Astrocyte (in vitro differentiated cells and primary cell): ENCODE data around the gene TRAP1. TPM values are rescaled to one million over a fixed set of nuclear protein-coding genes. Genes with fewer than 3 reads are reported as not detected.

Experiments used
- DNase-seq: peaks from one replicate; pipeline ENCODE4 v3.0.0-alpha.2; 2010; ENCODE audit warnings: low read depth
- FAIRE-seq: peaks from 2 replicates; lab custom pipeline; 2011; peaks lifted over from hg19 to GRCh38; lab: Jason Lieb, UNC
- H2AFZ ChIP-seq: 2 replicates; pipeline ENCODE4 v1.6.0; 2012; ENCODE audit warnings: low read depth, low read length, inconsistent platforms
- H3K27ac ChIP-seq: 2 replicates; pipeline ENCODE4 v1.5.1; 2011; ENCODE audit warnings: low read depth, low read length, inconsistent platforms
- H3K27me3 ChIP-seq: 2 replicates; pipeline ENCODE4 v1.6.0; 2011; ENCODE audit warnings: low read length, inconsistent platforms; ENCODE audit not compliant: insufficient read depth
- H3K36me3 ChIP-seq: 2 replicates; pipeline ENCODE4 v1.5.1; 2011; ENCODE audit warnings: low read length, inconsistent platforms; ENCODE audit not compliant: insufficient read depth
- H3K4me1 ChIP-seq: 2 replicates; pipeline ENCODE4 v1.5.1; 2011; ENCODE audit warnings: low read length, inconsistent platforms; ENCODE audit not compliant: insufficient read depth
- H3K4me2 ChIP-seq: 2 replicates; pipeline ENCODE4 v1.6.0; 2012; ENCODE audit warnings: low read length, inconsistent platforms
- H3K4me3 ChIP-seq: 2 replicates; pipeline ENCODE4 v1.5.1; 2011; ENCODE audit warnings: low read depth, mild to moderate bottlenecking, low read length, inconsistent platforms; ENCODE audit not compliant: insufficient read depth
- H3K79me2 ChIP-seq: 2 replicates; pipeline ENCODE4 v1.6.0; 2012; ENCODE audit warnings: mild to moderate bottlenecking, low read length, inconsistent platforms; ENCODE audit not compliant: insufficient read depth
- H3K9ac ChIP-seq: 2 replicates; pipeline ENCODE4 v1.6.0; 2012; ENCODE audit warnings: mild to moderate bottlenecking, low read length, inconsistent platforms
- H3K9me3 ChIP-seq: 2 replicates; pipeline ENCODE4 v1.5.1; 2012; ENCODE audit warnings: low read depth, mild to moderate bottlenecking, low read length, inconsistent platforms; ENCODE audit not compliant: insufficient read depth
- H4K20me1 ChIP-seq: 2 replicates; pipeline ENCODE4 v1.6.0; 2012; ENCODE audit warnings: low read length, inconsistent platforms; ENCODE audit not compliant: insufficient read depth
- H3K27ac Mint-ChIP-seq: one replicate; pipeline ENCODE4 v1.8.0; 2021; ENCODE audit warnings: mild to moderate bottlenecking, mixed read lengths; ENCODE audit not compliant: unreplicated experiment
- H3K27me3 Mint-ChIP-seq: one replicate; pipeline ENCODE4 v1.8.0; 2021; ENCODE audit warnings: low read depth, mixed read lengths; ENCODE audit not compliant: unreplicated experiment
- H3K36me3 Mint-ChIP-seq: one replicate; pipeline ENCODE4 v1.8.0; 2021; ENCODE audit warnings: low read depth, mixed read lengths; ENCODE audit not compliant: unreplicated experiment
- H3K4me1 Mint-ChIP-seq: one replicate; pipeline ENCODE4 v1.8.0; 2021; ENCODE audit warnings: low read depth, mixed read lengths; ENCODE audit not compliant: unreplicated experiment
- H3K4me3 Mint-ChIP-seq: one replicate; pipeline ENCODE4 v1.8.0; 2021; ENCODE audit warnings: mild to moderate bottlenecking, moderate library complexity, mixed read lengths; ENCODE audit not compliant: unreplicated experiment
- H3K9me3 Mint-ChIP-seq: one replicate; pipeline ENCODE4 v1.8.0; 2021; ENCODE audit warnings: mild to moderate bottlenecking, mixed read lengths; ENCODE audit not compliant: unreplicated experiment
- EZH2 ChIP-seq: IDR thresholded peaks from 2 replicates; pipeline ENCODE4 v1.6.1; 2012; ENCODE audit warnings: mild to moderate bottlenecking, low read length, inconsistent platforms; ENCODE audit not compliant: insufficient read depth
- total RNA-seq: library from RNA; stranded (reverse); gene quantifications from 2 replicates; pipeline ENCODE4 v1.2.1, GENCODE V29; 2021
- TF ChIP-seq, protein P1 (sequence below): IDR thresholded peaks from 2 replicates; pipeline ENCODE4 v1.5.1; 2011; ENCODE audit warnings: low read depth, mild to moderate bottlenecking, inconsistent platforms, low read length, moderate library complexity; ENCODE audit not compliant: insufficient read depth

Gene TRAP1
- total RNA-seq, 1 donor from 2014 or later = 63.3 TPM

DNA sequence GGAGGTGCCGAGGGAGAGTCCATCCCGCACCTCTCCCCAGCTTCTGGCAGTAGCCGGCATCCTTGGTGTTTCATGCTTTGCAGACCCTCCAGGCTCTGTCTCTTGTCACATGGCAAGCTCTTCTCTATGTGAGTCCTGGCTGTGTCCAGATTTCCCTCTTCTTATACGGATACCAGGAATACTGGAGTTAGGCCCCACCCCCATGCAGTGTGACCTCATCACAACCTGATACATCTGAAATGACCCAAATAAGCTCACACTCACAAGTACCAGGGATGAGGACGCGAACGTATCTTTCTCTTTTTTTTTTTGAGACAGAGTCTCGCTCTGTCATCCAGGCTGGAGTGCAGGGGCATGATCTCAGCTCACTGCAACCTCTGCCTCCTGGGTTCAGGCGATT is 23.3 kb downstream of the TRAP1 start:
- Mint-ChIP-seq H3K27ac (no peak overlapping the region), H3K36me3 (peaks cover 18% of the 10 kb centered on the region), H3K4me1 (peaks cover 17% of the 10 kb centered on the region), H3K4me3 (no peak overlapping the region), H3K27me3 (no peaks in the 10 kb centered on the region), H3K9me3 (no peaks in the 10 kb centered on the region)
- Histone ChIP-seq H3K27me3 (no peaks in the 10 kb centered on the region), H3K9ac (no peak overlapping the region), H3K4me1 (peaks cover 9% of the 10 kb centered on the region), H3K9me3 (no peaks in the 10 kb centered on the region), H3K4me2 (no peak overlapping the region), H4K20me1 (peaks cover 32% of the 10 kb centered on the region), H3K4me3 (no peak overlapping the region), H3K79me2 (peaks cover 26% of the 10 kb centered on the region), H3K36me3 (no peaks in the 10 kb centered on the region), H3K27ac (no peak overlapping the region), H2AFZ (no peak overlapping the region)
- FAIRE-seq = no peak
- no peak for DNase-seq
- no peak for TF ChIP-seq EZH2
- TF ChIP-seq, protein P1, sequence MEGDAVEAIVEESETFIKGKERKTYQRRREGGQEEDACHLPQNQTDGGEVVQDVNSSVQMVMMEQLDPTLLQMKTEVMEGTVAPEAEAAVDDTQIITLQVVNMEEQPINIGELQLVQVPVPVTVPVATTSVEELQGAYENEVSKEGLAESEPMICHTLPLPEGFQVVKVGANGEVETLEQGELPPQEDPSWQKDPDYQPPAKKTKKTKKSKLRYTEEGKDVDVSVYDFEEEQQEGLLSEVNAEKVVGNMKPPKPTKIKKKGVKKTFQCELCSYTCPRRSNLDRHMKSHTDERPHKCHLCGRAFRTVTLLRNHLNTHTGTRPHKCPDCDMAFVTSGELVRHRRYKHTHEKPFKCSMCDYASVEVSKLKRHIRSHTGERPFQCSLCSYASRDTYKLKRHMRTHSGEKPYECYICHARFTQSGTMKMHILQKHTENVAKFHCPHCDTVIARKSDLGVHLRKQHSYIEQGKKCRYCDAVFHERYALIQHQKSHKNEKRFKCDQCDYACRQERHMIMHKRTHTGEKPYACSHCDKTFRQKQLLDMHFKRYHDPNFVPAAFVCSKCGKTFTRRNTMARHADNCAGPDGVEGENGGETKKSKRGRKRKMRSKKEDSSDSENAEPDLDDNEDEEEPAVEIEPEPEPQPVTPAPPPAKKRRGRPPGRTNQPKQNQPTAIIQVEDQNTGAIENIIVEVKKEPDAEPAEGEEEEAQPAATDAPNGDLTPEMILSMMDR = no peak

DNA sequence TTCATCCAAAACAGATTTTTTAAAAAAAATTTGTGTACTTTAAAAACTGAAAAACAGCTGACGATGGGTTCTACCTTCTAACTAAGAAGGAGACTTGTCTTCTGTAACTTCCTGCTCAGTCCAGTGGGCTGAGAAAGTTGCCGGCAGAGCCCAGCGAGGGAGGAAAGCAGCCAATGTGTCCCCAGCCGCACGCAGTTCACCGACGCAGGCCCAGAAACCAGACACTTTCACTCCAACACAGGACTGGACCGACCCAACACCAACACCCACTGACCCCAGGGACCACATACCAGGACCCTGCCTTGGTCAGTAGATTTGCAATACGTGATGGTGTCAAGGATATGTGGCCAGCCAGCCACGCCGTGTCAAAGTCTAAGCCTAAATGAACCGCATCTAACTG is 25.6 kb downstream of the TRAP1 start:
- Histone ChIP-seq H3K9me3 (no peaks in the 10 kb centered on the region), H4K20me1 (peaks cover 29% of the 10 kb centered on the region), H3K79me2 (peaks cover 20% of the 10 kb centered on the region), H3K27me3 (no peaks in the 10 kb centered on the region), H3K36me3 (peaks cover 13% of the 10 kb centered on the region), H2AFZ (no peak overlapping the region), H3K4me2 (no peak overlapping the region), H3K27ac (no peak overlapping the region), H3K4me1 (peaks cover 9% of the 10 kb centered on the region), H3K9ac (no peak overlapping the region), H3K4me3 (no peak overlapping the region)
- Mint-ChIP-seq H3K9me3 (no peaks in the 10 kb centered on the region), H3K4me3 (no peak overlapping the region), H3K27ac (peak overlapping the region; percentile 18), H3K4me1 (peaks cover 12% of the 10 kb centered on the region), H3K36me3 (peaks cover 21% of the 10 kb centered on the region), H3K27me3 (no peaks in the 10 kb centered on the region)
- FAIRE-seq = no peak
- DNase-seq = no peak
- TF ChIP-seq, protein P1 = no peak
- TF ChIP-seq EZH2 = no peak

DNA sequence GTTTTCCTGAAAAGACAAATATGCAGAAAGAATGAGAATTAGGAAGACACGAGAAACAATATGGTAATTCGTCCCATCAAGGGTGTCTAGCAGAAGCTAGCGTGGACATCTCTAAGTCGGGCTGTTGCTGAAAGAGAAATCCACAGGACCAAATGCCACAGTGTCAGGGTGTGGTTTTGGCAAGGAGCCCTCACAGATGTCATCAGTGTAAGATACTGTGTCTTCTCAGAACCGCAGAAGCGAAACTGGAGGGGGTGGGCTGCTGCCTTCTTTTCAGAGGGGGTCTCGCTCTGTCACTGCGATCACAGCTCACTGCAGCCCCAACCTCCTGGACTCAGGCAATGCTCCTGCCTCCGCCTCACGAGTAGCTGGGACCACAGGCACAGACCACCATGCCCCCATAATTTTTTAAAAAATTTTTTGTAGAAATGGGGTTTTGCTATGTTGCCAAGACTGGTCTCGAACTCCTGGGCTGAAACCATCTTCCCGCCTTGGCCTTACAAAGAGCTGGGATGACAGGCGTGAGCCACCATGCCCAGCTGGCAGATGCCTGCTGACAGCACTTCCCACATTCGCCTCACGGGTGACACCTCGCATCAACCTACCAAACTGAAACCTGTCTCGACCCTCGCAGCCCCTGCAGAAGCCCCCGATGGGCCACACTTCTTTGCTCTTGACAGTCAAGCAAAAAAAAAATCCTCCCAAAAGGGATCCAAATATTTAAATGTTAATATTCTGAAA is 26.2 kb downstream of the TRAP1 start:
- FAIRE-seq (no peak), DNase-seq (no peak)
- Histone ChIP-seq H3K9ac (no peak overlapping the region), H2AFZ (peak overlapping the region; percentile 85), H3K36me3 (peaks cover 13% of the 10 kb centered on the region), H3K4me3 (no peak overlapping the region), H3K4me1 (peaks cover 9% of the 10 kb centered on the region), H3K27me3 (no peaks in the 10 kb centered on the region), H3K4me2 (peak overlapping the region; percentile 78), H3K79me2 (peaks cover 14% of the 10 kb centered on the region), H3K9me3 (no peaks in the 10 kb centered on the region), H4K20me1 (peaks cover 23% of the 10 kb centered on the region), H3K27ac (no peak overlapping the region)
- H3K9me3 Mint-ChIP-seq = no peaks in the 10 kb centered on the region
- H3K4me3 Mint-ChIP-seq = peak overlapping the region; percentile 70
- peaks cover 12% of the 10 kb centered on the region for H3K4me1 Mint-ChIP-seq
- TF ChIP-seq, protein P1 = no peak
- no peak for TF ChIP-seq EZH2
- H3K27ac Mint-ChIP-seq = no peak overlapping the region
- H3K27me3 Mint-ChIP-seq = no peaks in the 10 kb centered on the region
- H3K36me3 Mint-ChIP-seq = peaks cover 19% of the 10 kb centered on the region
